ENCODE data around the gene CNGB1.
A peak's percentile ranks its signal among the peaks of the same experiment; 100 is the strongest.
"Not testable (repeated sequence)": the region's sequence is repeated elsewhere in the genome, so short reads cannot be mapped to it uniquely, and the experiment has no call there.

CNGB1 gene

DNA sequence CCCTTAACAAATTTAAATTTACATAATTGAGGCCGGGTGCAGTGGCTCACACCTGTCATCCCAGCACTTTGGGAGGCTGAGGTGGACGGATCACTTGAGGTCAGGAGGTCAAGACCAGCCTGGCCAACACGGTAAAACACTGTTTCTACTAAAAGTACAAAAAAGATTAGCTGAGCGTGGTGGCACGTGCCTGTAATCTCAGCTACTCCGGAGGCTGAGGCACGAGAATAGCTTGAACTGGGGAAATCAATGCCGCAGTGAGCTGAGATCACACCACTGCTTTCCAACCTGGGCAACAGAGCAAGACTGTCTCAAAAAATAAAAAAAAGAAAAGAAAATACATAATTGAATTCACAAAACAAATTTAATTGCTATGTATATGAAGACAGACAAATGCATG is 112.3 kb downstream of the CNGB1 start:
- H3K4me1 Mint-ChIP-seq: peaks cover 19% of the 10 kb centered on the region
- H3K27ac Mint-ChIP-seq: no peak overlapping the region
- H3K4me3 Mint-ChIP-seq: no peak overlapping the region
- no peaks in the 10 kb centered on the region for H3K36me3 Mint-ChIP-seq (ENCODE audit: low read depth)
- peaks cover 11% of the 10 kb centered on the region for H3K27me3 Mint-ChIP-seq (ENCODE audit: low read depth)
- peaks cover 4% of the 10 kb centered on the region for H3K9me3 Mint-ChIP-seq
- TF ChIP-seq, protein P1, sequence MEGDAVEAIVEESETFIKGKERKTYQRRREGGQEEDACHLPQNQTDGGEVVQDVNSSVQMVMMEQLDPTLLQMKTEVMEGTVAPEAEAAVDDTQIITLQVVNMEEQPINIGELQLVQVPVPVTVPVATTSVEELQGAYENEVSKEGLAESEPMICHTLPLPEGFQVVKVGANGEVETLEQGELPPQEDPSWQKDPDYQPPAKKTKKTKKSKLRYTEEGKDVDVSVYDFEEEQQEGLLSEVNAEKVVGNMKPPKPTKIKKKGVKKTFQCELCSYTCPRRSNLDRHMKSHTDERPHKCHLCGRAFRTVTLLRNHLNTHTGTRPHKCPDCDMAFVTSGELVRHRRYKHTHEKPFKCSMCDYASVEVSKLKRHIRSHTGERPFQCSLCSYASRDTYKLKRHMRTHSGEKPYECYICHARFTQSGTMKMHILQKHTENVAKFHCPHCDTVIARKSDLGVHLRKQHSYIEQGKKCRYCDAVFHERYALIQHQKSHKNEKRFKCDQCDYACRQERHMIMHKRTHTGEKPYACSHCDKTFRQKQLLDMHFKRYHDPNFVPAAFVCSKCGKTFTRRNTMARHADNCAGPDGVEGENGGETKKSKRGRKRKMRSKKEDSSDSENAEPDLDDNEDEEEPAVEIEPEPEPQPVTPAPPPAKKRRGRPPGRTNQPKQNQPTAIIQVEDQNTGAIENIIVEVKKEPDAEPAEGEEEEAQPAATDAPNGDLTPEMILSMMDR (IDR thresholded peaks at IDR 0.05; ENCODE audit: unreplicated experiment in 3 of 3): no peak

DNA sequence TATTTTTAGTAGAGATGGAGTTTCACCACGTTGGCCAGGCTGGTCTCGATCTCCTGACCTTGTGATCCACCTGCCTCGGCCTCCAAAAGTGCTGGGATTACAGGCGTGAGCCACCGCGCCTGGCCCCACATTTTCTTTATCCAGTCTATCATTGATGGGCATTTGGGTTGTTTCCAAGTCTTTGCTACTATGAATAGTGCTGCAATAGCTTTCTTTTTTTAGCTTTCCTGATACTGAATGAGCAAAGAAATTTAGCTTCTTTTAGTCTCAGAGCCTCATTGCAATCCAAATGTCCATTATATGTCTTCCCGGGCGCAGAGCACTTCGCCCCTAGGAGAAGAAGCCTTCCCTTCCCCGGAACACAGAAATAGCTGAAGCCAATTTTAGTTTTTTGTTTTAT is 112.9 kb downstream of the CNGB1 start:
- H3K4me3 Mint-ChIP-seq: peak overlapping the region in 1 of 3 experiments; percentile 4
- peaks cover 13% of the 10 kb centered on the region for H3K4me1 Mint-ChIP-seq
- H3K9me3 Mint-ChIP-seq; H3K36me3 Mint-ChIP-seq (ENCODE audit: low read depth); H3K27ac Mint-ChIP-seq: not testable (repeated sequence)
- peaks cover 11% of the 10 kb centered on the region for H3K27me3 Mint-ChIP-seq (ENCODE audit: low read depth)

DNA sequence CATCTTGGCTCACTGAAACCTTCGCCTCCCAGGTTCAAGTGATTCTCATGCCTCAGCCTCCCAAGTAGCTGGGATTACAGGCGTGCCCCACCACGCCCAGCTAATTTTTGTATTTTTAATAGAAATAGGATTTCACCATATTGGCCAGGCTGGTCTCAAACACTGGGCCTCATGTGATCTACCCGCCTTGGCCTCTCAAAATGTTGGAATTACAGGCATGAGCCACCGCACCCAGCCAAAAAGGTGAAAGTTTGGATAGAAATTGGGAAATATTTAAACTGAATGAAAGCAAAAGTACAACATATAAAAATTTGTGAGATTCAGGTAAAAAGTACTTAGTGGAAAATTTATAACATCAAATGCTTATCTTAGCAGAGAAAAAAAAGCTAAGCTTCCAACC is 115.7 kb downstream of the CNGB1 start:
- no peak overlapping the region for H3K4me3 Mint-ChIP-seq
- H3K27ac Mint-ChIP-seq: no peak overlapping the region
- H3K27me3 Mint-ChIP-seq (ENCODE audit: low read depth): peaks cover 20% of the 10 kb centered on the region
- H3K4me1 Mint-ChIP-seq: peaks cover 6% of the 10 kb centered on the region
- no peaks in the 10 kb centered on the region for H3K36me3 Mint-ChIP-seq (ENCODE audit: low read depth)
- H3K9me3 Mint-ChIP-seq: peaks cover 4% of the 10 kb centered on the region
- TF ChIP-seq, protein P1 (IDR thresholded peaks at IDR 0.05; ENCODE audit: unreplicated experiment in 3 of 3): no peak

DNA sequence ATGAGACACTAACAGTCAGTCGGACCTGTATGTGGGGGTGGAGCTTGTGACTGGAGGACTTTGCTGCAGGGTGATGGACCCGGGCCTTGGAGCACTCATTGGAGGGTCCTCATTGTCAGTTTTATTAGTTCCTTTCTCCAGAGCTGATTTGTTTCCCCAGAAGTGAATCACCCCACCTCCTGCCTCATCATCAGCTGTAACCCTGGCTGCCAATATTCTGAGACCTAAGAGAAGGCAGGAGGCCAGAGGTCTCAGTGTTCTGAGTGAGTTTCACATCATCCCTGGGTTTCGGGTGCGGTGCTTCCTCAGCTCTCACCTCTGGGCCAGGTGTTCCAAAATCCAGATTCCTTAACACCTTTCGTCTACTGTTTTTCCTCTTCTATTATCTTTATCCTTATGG is 118.7 kb downstream of the CNGB1 start:
- H3K27me3 Mint-ChIP-seq (ENCODE audit: low read depth): peaks cover 13% of the 10 kb centered on the region
- TF ChIP-seq, protein P1 (IDR thresholded peaks at IDR 0.05; ENCODE audit: unreplicated experiment in 3 of 3): no peak
- H3K9me3 Mint-ChIP-seq: peaks cover 4% of the 10 kb centered on the region
- H3K4me1 Mint-ChIP-seq: no peaks in the 10 kb centered on the region
- H3K27ac Mint-ChIP-seq: no peak overlapping the region
- no peaks in the 10 kb centered on the region for H3K36me3 Mint-ChIP-seq (ENCODE audit: low read depth)
- H3K4me3 Mint-ChIP-seq: no peak overlapping the region

DNA sequence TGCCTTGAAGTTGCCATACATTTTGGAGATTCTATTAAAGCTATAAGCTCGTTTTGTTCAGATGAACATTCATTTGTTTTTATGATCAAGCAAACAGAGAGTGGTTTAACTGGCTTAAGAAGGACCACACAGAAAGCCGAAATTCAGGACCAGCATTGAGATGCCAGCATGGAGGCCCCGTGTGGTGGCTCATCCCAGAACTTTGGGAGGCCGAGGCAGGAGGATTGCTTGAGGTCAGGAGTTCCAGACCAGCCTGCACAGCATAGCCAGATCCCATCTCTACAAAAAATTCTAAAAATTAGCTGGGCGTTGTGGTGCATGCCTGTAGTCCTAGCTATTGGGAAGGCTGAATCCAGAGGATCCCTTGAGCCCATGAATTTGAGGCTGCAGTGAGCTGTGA is 122.7 kb downstream of the CNGB1 start:
- Mint-ChIP-seq H3K27ac (no peak overlapping the region), H3K4me3 (no peak overlapping the region), H3K36me3 (ENCODE audit: low read depth) (no peaks in the 10 kb centered on the region), H3K9me3 (no peaks in the 10 kb centered on the region), H3K27me3 (ENCODE audit: low read depth) (peaks cover 29% of the 10 kb centered on the region), H3K4me1 (peaks cover 6% of the 10 kb centered on the region)
- TF ChIP-seq, protein P1 (IDR thresholded peaks at IDR 0.05; ENCODE audit: unreplicated experiment in 3 of 3): no peak

DNA sequence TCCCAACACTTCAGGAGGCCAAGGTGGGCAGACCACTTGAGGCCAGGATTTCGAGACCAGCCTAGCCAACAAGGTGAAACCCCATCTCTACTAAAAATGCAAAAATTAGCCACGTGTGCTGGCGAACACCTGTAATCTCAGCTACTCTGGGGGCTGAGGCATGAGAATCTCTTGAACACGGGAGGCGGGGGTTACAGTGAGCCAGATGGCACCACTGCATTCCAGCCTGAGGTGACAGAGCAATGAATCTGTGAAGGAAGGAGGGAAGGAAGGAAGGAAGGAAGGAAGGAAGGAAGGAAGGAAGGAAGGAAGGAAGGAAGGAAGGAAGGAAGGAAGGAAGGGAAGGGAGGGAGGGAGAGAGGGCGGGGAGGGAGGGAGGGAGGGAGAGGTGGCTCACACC is 124.0 kb downstream of the CNGB1 start:
- peaks cover 11% of the 10 kb centered on the region for H3K4me1 Mint-ChIP-seq
- H3K4me3 Mint-ChIP-seq; H3K36me3 Mint-ChIP-seq (ENCODE audit: low read depth); H3K9me3 Mint-ChIP-seq; H3K27ac Mint-ChIP-seq: not testable (repeated sequence)
- H3K27me3 Mint-ChIP-seq (ENCODE audit: low read depth): peaks cover 23% of the 10 kb centered on the region

DNA sequence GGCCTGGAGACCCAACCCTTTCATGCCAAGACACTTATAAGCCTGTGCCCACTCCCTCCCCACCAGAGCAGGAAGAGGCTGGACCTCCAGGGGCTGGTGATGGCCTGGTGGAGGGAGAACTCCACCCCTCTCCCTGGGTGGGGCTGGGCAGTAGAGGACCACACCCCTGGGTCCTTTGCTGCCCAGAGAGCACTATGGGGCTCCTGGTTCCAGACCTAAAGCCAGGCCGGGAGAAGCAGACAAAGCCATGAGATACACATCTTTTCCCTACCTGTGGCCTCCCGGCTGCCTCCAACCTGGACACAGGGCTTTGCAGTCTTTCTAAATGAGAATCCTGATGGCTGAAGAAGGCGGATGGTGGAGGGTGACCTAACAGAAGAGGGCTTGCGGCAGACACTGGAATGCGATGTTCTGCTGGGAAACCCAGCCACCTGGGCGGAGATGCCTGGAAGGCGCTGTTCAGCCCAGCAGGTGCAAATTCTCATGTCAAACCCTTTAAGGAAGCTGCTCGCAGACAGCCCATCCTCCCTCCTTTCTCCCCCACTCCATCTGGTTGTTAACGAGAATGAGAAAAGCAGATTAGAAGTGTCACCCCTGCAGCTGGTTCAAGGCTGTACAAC is 124.7 kb downstream of the CNGB1 start:
- H3K4me1 Mint-ChIP-seq: peaks cover 12% of the 10 kb centered on the region
- H3K27ac Mint-ChIP-seq: peak overlapping the region in 1 of 3 experiments; percentile 36
- H3K9me3 Mint-ChIP-seq: no peaks in the 10 kb centered on the region

More for the DNA sequence above, 124.7 kb downstream of the CNGB1 start:
- TF ChIP-seq, protein P1 (IDR thresholded peaks at IDR 0.05; ENCODE audit: unreplicated experiment in 3 of 3): no peak
- Mint-ChIP-seq H3K36me3 (ENCODE audit: low read depth) (no peaks in the 10 kb centered on the region), H3K27me3 (ENCODE audit: low read depth) (peaks cover 20% of the 10 kb centered on the region), H3K4me3 (no peak overlapping the region)

Data from nephron (organoid).